Stimulated activated CD4-positive, alpha-beta T cell treated with anti-CD3 and anti-CD28 coated beads, TNF-alpha, amount 100 ng/mL, for 24 hours (primary cell): Measurements from ENCODE around the gene SPTAN1.
"Not testable (repeated sequence)": the region's sequence is repeated elsewhere in the genome, so short reads cannot be mapped to it uniquely, and the experiment has no call there.

Source experiments
- DNase-seq, 3 experiments: peaks; one replicate each; pipeline ENCODE4 v3.0.0-alpha.2; 2020; ENCODE audit warnings: low read depth in 3 of 3

Gene SPTAN1

DNA sequence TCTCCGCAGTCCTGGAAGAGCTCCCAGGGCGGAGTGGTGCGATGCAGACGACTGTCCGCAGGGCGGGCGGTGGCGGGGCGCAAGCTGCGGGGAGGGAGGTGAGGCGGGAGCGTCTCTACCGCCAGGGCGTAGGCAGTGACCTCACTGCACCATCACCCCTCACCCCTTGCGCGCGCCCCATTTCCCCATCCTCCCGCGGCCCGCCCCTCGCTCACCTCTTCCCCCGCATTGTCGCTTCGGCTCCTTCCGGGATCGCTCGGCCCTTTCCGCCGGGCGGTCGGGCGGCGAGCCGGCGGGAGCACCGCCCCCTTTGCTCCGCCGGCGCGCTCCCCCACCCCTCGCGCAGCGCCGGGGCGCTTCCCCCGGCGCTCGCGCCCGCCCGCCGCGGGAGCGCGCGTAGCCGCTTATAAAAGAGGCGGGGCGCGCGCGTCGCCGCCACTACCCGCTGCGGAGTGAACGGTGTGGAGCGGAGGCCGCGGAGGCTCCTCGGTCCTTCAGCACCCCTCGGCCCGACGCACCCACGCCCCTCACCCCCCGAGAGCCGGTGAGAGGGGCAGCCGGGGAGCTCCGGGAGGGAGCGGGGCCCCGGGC lies at the start of gene SPTAN1:
TSS of gene SPTAN1 (plus strand) at position 435 of the 591 bp plus-strand sequence. CDS start 14,154 bp downstream, outside the sequence.
- peak; percentile 80 to 93 (median 89) for DNase-seq

DNA sequence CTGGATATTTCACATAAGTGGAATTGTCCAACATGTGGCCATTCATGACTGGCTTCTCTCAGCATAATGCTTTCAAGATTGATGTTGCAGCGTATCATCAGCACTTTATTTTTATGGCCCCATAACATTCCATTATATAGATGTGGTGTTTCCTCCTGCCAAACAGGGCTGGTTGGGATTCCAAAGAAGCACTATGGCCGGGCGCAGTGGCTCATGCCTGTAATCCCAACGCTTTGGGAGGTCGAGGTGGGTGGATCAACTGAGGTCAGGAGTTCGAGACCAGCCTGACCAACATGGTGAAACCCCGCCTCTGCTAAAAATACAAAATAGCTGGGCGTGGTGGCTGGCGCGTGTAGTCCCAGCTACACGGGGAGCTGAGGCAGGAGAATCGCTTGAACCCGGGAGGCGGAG lies 49.0 kb upstream of the SPTAN1 start:
- not testable (repeated sequence) for DNase-seq

DNA sequence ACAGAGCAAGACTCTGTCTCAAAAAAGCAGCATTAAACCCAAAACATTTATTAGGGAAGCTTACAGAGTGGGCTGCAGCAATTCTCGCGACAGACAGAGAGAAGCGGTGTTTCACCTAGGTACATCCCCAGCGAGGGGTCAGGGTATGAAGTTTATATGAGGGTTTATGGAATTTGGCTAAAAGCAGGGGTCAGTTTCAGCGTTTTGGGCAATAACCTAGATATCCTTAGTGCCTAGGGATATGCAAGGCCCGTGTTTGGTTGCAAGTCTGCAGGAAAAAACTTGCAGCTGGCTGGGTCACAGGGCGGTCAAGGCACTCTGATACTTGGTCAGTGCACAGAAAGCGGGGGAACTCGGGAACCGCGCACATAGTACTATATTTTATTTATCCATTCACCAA lies 48.5 kb upstream of the SPTAN1 start:
- DNase-seq: no peak

DNA sequence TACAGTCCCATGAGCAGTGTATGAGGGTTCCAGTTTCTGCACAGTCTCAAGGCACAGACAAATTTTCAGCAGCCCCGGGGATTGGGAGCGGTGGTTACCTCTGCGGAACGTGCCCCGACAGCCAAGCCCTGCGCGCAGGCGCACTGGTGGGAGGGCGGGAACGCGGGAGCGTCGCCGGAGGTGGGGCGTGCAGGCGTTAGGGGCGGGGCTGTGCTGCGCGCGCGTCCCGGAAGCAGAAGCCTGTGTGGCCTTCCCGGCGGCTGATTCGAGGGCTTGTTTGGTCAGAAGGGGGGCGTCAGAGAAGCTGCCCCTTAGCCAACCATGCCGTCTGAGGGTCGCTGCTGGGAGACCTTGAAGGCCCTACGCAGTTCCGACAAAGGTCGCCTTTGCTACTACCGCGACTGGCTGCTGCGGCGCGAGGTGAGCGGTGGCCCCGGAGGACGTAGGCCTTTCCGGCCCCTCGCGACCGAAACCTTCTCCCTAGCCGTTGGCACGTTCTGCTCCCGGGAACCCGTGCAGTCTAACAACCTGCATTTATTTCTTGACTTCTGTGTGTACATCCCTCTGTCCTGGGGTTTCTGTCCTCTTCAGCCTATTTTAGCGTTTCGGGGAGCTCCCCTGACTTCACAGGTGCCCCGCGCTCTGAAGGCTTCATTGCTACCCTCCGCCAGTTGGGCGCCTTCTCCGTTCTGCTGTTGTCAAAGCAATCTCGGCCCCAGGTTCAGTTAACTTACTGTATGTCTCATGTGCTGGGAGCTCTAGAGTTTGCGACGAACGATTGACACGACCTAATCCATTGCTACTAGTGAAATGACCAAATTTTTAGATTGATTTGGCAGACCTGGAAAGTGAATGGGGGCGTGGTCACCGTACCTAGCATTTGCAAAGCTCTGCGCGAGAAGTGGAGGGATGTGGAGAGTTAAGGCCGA lies 47.6 kb upstream of the SPTAN1 start, which contains the start of gene GLE1:
TSS of gene GLE1 (plus strand) at position 235 of the 929 bp plus-strand sequence. CDS start at position 322, 87 bp downstream.
- peak; percentile 93 to 96 (median 94) for DNase-seq

DNA sequence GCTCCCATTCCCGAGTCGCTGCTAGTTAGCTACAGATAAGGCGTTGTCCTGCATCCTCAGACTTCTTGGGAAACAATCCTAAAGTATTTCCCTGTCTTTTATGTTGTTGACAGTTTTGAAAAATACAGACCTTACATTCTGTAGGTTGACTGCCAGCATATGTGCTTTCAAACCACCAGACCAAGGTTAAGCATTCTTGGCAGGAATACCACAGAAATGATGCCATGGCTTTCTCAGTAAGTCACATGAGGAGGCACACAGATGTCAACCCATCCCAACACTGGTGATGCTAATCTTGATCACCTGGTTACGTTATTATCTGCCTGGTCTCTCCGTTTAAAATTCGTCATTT lies 47.0 kb upstream of the SPTAN1 start:
- no peak for DNase-seq

DNA sequence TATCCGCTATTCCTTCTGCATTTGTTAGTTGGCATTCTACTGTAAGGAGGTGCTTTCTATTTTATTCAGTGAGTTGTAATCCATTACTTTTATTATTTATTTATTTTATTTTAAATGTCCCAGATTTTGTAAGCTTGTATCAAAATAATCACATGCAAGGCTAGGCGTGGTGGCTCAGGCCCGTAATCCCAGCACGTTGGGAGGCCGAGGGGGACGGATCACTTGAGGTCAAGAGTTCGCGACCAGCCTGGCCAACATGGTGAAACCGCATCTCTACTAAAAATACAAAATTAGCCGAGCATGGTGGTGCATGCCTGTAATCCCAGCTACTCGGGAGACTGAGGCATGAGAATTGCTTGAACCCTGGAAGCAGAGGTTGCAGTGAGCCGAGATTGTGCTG lies 46.5 kb upstream of the SPTAN1 start:
- DNase-seq: not testable (repeated sequence)

DNA sequence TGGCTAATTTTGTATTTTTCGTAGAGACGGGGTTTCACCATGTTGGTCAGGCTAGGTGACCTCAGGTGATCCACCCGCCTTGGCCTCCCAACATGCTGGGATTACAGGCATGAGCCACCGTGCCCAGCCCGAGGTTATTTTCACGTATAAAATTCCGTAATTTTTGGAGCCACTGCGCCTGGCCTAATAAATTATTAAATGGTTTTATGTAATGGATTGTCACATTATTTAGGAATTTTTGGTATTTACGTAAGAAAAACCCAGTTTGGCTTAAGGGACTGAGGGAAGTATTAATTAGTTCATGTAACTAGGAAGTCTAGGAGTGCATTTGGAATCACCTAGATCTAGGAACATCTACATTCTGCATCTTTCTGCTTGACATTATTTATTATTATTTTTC lies 39.6 kb upstream of the SPTAN1 start:
- no peak for DNase-seq

DNA sequence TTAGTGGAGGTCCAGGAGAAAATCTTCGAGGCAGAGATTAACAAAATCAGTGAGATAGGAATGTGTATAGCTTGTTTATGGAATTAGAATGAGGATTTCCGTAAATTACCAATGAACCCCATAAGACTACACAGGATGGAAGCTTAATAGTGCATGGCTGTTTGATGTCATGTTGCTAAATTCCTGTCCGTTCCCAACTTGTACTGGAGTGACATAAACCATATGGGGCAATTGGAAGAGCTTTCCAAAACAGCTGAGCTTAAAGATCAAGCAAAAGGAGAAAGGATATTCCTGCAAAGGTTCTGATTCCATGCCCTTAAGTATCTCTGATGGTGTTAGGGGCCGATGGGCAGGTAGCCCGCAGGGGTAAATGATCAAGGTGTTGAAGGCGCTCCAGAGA lies 30.4 kb upstream of the SPTAN1 start:
- DNase-seq: no peak

DNA sequence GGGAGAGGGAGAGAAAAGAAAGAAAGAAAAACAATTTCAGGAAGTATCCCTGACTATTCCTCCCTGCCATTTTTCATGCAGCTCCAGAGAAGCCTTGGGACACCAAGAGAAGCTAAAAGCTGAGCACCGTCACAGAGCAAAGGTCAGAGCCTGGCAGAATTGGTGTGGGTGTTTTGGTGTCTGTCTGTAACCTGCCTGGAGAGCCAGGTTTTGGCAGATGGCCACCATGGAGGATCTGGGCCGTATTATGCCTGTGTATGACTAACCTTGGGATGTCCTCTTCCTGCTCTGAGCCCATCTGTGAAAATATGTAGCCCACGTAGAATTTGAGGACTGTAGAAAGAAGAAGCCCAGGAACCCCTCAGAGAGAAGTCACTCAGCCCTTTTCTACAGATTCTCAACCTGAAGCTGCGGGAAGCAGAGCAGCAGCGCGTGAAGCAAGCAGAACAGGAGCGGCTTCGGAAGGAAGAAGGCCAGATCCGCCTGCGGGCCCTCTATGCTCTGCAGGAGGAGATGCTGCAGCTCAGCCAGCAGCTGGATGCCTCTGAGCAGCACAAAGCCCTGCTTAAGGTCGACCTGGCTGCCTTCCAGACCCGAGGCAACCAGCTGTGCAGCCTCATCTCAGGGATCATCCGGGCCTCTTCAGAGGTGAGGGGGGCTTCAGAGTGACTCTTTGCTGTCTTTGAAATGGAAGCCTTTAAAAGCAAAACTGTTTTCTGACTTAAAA lies 29.0 kb upstream of the SPTAN1 start:
- no peak for DNase-seq

DNA sequence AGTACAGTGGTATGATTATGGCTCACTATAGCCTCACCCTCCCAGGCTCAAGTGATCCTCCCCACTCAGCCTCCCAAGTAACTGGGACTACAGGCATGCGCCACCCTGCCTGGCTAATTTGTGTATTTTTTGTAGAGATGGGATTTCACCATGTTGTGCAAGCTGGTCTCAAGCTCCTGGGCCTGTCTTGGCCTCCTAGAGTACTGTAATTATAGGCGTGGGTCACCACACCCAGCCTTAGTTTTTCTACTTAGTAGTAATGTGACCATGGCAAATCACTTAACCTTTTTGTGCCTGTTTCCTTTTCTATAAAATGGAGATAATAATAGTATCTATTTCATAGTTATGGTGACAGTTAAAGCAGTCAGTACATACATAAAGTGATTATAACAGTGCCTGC lies 25.7 kb upstream of the SPTAN1 start:
- no peak for DNase-seq

DNA sequence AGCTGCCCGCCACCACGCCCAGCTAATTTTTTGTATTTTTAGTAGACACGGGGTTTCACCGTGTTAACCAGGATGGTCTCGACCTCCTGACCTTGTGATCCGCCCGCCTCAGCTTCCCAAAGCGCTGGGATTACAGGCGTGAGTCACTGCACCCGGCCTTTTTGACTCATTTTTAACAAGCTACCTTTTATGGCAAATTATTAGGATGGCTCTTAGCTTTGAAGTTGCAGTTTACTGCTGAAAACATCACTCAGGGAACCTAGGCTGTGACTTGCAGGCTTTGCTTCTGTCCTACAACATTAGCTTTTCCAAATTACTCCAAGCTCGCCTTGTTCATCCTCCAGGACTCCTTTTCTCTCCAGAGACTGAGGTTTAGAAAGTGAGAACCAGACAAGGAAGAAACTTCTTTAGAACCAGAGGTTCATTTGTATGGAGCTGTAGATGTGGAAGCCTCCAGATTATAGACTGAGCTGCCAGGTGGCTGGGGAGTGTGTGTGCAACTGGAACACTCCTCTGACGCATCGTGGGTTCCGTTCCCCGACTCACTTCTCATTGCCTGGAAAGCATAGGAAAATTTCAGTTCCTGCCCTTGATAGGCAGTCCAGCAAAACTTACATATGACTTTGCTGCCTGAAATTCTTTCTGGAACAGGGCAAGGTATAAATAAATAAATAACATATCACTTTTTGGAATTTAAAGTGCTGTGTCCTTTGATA lies 23.8 kb upstream of the SPTAN1 start:
- DNase-seq: no peak

DNA sequence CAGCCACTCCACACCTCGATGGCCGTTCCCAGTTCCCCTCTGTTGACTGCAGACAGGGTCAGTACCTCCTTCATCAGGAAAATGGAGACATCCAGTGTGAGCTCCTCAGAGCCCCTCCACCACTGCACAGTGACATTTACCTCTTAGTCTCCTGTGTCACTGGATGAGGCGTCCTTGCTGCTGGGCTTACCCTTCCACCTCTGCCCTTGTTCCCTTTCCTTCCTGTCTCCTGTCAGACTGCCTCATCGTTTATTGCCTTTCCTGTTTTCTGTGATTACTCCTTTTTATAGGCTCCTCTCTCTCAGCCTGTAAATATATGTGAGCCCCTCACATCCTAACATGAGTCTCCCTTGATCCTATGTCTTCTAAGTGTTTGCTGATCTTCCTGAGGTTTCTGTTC lies 23.2 kb upstream of the SPTAN1 start:
- no peak for DNase-seq

DNA sequence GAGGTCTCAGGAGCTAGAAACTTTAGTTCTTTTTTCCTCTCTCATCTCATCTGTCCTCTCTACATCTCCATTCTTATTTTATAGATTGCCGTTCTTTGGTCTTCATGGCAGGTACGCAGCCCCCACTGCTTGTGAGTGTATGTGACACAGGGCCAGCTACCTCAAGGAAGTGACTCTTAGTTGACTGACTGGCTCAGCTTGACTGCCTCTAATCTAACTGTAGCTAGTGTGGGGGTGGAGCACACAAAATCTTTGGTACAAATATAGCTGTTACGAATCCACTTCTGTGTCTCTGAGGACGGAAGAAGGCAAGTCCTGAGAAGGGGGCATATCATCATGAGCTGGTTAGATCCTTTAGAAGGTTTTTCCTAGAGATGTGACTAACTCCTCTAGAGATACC lies 19.8 kb upstream of the SPTAN1 start:
- DNase-seq: no peak

DNA sequence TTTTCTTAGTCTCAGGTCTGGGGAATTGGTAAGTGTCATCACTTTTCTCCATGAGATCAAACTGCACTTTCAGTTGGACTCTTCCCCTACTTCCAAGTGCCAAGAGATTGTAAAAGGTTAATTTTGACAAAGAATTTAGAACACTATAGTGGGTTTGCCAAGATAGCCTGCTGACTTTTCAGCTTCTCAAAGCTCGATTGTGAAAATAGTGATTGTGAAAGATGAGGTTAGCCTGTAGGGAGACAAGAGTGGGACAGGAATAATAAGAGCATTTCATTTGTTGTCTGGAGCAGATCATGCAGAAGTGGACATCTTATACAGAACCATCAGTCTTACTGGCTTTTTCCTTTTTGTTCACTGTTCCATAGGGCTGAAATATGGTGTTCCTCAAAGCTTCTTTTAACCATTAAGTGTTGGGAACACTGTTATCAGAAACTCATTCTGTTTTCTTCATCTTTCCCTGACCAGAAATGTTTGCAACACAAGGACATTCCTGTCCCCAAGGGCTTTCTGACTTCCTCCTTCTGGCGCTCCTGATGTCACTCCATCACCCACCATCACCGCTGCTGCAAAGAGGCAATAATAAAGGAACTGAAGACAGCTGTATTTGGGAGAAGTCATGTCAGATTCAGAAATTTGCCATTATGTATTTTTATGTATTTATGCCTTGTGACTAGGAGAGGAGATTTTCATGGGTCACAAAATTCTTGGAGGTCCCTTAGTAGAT lies 11.6 kb upstream of the SPTAN1 start:
- DNase-seq: no peak

DNA sequence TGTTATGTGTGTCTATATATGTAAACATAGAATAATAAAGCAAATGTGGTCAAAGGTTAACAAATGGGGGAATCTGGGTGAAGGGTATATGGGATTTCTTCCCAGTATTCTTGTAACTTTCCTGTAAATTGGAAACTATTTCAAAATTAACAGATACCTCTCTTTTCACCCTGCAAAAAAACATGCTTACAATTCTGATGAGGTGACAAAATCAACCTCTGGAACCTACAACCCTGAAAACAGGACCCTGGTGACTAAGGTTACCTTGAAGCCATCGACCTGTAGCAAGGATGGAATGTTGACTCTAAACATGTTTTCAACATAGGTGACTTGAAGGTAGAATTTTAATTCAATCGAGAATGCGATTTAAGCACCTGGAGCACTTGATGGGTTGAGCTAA lies 5.9 kb upstream of the SPTAN1 start:
- DNase-seq: no peak

DNA sequence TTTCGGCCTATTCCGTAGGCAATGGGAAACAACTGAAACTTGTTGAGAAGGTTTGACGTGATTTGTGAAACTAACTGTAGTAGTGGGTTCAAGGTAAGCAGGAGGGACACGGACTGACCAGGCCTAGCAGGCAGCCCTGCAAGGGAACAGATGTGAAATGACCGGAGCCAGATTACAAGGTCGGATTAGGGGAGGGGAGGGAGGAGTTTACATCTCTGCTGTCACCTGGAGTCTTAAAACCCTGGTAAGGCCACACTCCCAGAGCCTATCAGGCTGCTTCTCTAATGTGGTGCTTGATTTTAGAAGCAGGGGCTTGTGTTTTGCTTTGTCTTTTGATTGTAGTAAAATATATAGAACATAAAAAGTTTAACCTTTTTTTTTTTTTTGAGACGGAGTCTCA lies 3.5 kb upstream of the SPTAN1 start:
- no peak for DNase-seq

DNA sequence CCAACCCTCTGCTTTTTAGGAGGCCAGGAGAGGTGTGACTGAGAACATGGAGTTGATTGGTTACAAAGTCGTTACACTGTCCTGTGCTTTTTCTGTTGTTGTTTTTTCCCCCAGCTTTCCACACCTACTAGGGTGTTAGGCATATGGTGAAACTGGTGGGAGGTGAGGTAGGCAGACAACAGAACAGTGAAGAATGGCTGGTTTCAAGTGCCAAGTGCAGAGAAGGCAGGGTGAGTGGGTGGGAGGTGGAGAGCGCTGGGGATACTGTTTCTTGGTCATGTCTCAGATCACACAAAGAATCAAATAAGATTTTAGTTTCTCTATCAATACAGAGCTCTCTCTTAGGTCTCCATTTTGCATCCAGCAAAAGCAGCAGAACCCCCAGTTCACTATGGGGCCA lies 2.2 kb upstream of the SPTAN1 start:
- peak; percentile 17 to 40 (median 37) for DNase-seq

DNA sequence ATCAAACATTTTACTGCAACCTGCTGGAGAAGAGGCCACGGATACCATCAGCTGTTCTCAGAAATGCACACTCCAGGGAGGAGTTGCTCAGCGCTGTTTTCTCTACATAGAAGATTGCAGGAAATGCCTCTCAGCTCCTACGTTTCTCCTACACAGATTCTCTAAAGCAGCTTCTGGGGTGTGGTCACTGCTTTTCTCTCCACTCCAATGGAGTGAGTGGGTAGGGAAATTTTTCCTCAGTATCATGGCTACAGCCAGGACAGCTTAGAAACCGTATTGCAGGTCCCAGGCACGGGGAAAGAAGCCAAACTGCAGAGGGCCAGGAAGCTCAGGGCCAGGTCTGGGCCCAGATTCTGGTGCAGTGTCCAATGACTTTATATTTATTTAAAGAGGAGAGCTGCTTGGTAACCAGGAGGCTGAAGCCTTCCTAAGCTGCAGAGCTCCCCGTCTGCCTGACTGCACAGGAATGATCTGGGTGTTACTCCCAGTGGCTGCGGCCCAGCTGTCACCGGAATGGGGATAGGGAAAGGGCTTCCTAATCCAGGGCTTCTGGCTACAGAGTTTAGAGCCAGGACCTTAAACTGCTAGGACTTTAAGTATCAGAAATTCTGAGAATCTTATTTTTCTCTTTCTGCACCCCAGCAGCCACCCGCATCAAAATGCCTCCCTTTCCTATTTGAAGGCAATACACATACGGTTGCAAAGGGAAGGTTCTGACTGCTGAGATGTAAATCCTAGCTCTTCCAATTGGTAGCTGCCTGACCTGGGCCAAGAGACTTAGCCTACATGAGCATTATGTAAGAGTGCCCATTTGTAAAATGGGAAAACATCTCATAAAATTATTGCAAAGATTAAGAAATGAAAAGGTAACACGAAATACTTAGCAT lies 1.4 kb upstream of the SPTAN1 start:
- no peak for DNase-seq

DNA sequence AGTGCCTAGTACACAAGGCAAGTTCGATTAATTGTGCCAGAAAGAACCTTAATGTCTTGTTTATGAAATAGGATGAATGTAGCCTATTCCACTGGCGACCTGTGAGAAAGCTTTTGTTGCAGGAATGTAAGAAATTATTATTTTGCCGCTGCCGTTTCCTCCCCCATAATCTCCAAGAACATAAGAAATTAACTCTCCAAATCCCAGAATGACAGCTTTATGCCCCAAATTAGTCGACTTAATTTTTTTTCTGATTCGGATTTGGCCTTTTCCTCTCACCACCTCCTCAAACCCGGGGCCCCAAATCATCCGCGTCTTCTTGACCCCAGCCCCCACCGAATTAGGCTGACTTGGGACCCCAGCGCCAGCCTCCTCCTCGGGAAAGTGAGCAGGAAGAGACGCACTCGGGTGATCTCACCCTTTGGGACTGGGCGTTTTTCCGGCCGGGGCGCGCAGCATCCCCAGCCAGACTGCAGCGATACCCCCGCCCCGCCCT lies 682 bp upstream of the SPTAN1 start:
- no peak for DNase-seq
